OCI-M1 (cell line): ENCODE results near the gene RSPH10B2.
"Not testable (repeated sequence)": the region's sequence is repeated elsewhere in the genome, so short reads cannot be mapped to it uniquely, and the experiment has no call there.

ENCODE experiments used
- DNase-seq: peaks from one replicate; lab custom pipeline; 2025; lab: John Stamatoyannopoulos, UW

Gene RSPH10B2

GRCh38 chr7:6789353-6789752 lies 35.5 kb downstream of the RSPH10B2 start:
- DNase-seq = not testable (repeated sequence)

DNA sequence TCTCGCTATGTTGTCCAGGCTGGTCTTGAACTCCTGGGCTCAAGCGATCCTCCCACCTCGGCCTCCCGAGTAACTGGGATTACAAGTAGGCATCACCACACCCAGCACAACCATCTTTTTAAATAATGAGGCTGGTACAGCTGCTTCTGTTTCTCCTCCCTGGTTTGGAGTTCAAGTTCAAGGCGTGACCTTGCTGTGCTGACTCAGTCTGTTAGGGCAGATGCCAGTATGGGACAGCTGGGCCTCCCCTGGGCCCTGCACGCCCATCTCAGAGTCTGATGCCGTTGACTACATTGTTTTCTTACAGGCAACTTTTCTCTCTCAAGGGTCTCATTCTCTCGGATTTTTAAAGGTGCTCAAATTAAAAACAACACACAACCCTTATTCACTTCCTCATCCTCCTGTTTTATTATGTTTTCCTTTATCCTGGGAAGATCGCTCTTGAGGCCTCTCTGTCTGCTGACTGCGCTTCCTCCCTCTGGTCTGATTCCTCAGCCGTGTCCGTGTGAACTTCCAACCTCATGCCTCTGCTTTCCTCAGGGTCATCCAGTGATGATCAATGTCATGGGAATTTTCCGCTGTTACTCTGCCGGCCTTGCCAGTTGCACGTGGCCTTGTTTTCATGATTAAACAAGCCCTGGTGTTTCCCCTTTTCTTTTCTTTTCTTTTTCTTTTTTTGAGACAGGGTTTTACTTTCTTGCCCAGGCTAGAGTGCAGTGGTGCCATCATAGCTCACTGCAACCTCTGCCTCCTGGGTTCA lies 38.4 kb downstream of the RSPH10B2 start:
- DNase-seq = not testable (repeated sequence)

DNA sequence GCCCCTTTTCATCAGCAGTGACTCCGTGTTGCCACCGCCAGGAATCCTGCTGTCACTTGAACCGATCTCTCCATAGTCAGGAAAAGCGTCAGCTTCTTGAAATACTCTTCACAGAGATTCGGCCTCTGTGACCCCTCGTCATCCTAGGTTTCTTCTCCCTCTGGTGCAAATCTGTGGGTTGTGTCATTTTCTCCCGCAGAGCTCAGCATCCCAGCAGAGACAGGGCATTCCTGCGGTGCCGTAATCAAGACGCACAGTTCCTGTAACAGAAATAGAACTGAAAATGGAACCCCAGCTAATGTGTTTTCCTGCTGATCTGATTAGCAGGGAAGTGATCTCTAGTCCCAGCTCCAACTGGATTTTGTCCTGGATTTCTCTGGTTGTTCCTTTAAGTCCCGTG lies 40.4 kb downstream of the RSPH10B2 start:
- DNase-seq = not testable (repeated sequence)

- DNase-seq = not testable (repeated sequence)
These were observed 43.3 kb downstream of the RSPH10B2 start for GRCh38 chr7:6797218-6797617.

DNA sequence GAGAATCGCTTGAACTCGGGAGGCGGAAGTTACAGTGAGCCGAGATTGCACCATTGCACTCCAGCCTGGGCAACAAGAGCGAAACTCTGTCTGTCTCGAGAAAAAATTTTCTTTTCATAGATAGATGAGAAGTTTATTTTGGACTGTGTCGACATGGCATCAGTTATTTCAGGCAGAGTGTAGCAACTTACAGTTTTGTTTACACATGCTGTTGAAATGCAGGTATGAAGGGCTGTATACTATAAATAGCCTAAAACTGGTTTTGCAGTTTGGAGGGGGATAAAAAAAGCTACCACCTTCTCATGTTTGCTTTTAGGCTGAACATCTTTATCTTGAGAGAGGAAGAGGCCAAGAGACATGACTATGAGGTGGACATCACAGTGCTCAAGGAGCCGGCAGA lies 44.1 kb downstream of the RSPH10B2 start:
- DNase-seq = not testable (repeated sequence)

- not testable (repeated sequence) for DNase-seq
These were observed 46.0 kb downstream of the RSPH10B2 start for GRCh38 chr7:6799887-6800286.

GRCh38 chr7:6800331-6800730 lies 46.4 kb downstream of the RSPH10B2 start:
- DNase-seq = not testable (repeated sequence)

DNA sequence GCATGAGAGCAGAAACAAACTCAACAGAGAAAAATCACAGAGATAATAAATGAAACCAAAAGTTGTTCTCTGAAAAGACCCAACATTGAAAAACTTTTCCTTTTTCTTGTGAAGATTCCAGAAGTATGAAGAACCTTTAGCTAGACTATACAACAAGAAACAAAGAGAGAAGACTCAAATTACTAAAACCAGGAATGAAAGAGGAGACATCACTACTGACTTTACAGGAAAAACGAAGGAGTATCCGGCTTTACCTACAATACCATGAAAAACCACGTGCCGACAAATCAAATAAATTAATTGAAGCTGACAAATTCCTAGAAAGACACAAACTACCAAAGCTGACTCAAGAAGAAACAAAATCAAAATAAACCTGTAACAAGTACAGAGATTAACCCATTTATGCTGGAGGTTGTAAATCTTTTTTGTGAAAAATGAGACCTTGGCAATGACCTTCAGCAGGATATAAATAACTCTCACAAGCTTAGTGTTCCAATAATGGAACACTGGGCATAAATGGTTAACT lies 53.6 kb downstream of the RSPH10B2 start:
- DNase-seq = not testable (repeated sequence)

DNA sequence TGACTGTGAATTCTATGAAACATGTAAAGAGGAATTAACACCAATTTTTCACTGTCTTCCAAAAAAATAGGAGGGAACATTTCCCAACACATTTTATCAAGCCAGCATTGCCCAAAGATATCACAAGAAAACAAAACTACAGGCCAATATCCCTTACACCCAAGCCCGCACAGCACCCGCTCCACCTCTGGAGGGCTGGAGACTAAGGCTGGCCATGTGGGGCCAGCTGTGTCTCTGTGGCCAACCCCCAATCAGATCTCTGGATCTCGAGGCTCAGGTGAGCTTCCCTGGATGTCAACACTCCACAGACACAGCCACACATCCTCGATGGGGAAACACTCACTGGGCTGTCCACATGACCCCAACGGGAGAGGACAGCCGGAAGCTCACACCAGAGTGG lies 54.1 kb downstream of the RSPH10B2 start:
- not testable (repeated sequence) for DNase-seq

DNA sequence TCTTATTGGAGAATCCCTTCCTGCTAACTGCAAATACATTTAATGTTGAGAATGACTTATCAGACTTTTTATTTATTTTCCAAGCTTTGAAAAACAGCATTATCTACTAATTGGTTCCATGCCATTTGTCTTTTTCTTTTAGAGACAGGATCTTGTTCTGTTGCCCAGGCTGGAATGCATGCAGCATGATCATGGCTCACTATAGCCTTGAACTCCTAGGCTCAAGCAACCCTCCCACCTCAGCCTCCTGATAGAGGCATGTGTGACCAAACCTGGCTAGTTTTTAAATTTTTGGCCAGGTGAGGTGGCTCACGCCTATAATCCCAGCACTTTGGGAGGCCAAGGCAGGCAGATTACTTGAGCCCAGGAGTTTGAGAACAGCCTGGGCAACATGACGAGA lies 59.1 kb downstream of the RSPH10B2 start:
- DNase-seq = not testable (repeated sequence)

GRCh38 chr7:6815470-6815869 lies 61.6 kb downstream of the RSPH10B2 start:
- not testable (repeated sequence) for DNase-seq

- not testable (repeated sequence) for DNase-seq
These were observed 67.7 kb downstream of the RSPH10B2 start for GRCh38 chr7:6821622-6822021.

GRCh38 chr7:6825236-6826125 lies 71.6 kb downstream of the RSPH10B2 start:
- not testable (repeated sequence) for DNase-seq

GRCh38 chr7:6826151-6826550 lies 72.2 kb downstream of the RSPH10B2 start, which contains the start of gene CCZ1B:
Gene CCZ1B, minus strand, starts transcription at chr7:6826275. Its CDS starts 78 bp downstream, at chr7:6826197.
- peak; percentile 89 for DNase-seq

DNA sequence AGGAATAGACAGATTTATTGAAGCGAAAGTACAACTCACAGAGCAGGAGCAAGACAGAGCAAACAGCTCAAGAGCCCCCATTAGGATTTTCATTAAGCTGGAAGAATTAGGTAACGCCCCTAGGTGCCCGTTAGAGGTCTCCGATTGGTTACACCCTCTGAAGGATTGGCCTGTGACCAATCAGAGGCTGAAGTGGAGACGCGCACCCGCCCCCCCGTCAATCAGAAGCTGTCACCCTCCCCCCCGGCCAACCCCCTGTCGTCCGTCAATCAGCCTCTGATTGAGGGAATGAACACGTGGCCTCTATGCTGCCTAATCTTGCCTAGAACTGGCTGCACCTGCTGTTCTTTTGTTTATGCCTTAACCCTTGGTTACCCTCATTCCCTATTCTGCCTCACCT lies 73.3 kb downstream of the RSPH10B2 start:
- not testable (repeated sequence) for DNase-seq

GRCh38 chr7:6829616-6830015 lies 75.7 kb downstream of the RSPH10B2 start:
- not testable (repeated sequence) for DNase-seq

DNA sequence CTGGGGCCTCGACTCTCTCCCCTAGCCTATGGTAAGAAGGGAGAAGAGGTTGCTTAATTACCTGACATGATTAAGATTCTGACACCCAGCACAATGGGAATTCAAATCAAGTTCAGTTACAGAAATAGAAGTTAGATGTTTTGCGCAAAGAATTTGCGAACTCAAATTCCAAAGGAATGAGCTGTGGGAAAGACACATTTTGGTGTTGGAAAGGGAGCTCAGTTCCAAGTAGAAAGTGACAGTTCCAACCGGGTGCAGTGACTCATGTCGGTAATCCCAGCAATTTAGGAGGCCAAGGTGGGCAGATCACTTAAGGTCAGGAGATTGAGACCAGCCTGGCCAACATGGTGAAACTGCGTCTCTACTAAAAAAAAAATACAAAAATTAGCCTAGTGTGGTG lies 76.1 kb downstream of the RSPH10B2 start:
- DNase-seq = not testable (repeated sequence)

DNA sequence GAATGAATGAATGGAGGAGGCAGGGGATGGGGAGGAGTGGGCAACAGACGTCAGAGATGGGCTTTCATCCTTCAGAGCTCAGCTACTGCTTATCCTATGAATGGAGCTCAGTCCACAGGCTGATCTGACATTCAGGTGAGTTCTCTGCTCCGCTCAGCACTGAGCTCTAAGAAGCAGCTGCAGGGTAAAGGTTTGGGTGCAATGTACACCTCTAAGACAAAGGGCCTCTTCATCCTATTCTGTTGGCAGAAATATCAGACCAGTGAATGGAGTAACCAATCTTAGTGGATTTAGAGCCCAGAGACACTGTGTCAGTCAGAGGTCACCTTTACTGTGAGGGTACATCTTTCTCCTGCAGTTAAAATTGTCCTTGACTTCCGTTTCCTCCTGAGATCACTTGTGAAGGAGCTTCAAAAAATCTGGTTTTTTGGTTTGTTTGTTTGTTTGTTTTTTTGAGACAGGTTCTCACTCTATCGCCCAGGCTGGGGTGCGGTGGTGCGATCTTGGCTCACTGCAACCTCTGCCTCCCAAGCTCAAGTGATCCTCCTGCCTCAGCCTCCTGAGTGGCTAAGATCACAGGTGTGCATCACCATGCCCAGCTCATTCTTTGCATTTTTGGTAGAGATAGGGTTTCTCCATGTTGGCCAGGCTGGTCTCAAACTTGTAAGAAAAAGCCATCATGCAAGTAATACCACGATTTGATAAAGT lies 77.3 kb downstream of the RSPH10B2 start:
- DNase-seq = no peak

DNA sequence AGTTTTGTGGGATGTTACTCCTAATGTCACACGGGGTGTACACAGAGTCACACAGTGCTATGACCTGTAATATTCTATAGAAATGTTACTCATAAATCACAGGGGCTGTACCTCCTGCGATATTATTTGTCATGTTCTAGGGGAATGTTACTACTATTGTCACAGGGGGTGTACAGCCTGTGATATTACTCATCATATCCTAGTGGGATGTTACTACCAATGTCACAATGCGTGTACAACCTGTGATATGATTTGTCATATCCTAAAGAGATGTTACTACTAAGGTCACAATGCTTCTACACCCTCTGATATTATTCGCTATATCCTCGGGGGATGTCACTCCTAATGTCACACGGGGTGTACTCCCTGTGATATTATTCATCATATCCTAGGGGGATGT lies 79.7 kb downstream of the RSPH10B2 start:
- no peak for DNase-seq

- DNase-seq = not testable (repeated sequence)
These were observed 81.6 kb downstream of the RSPH10B2 start for GRCh38 chr7:6835521-6835920.

DNA sequence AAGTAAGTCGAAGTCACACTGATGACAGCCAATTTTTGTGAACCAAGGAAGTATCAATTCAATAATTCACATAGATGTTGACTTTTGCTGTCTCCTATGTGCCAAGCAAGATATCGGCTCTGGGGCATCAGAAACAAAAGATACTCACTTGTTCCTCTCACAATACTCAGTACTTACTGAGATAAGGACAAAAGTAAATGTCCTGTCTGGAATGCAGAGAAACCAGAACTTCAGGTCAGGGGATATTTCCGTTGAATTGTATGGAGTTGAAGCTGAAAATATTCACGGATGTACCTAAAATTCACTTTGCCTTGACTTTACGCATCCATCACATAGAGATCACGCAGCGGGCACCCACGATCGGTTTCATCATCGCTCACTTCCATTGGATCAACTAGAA lies 83.2 kb downstream of the RSPH10B2 start:
- not testable (repeated sequence) for DNase-seq
